Heart right ventricle (tissue), 16 donors: Measurements from ENCODE around the gene IRGQ. TPM values are rescaled to one million over a fixed set of nuclear protein-coding genes. Genes with fewer than 3 reads are reported as not detected.

Experiments used
- ATAC-seq, 8 donors: fragments of 200-7000 bp; cut with Tn5 transposase; one replicate each; pipeline ENCODE4 v1.9.1; 2020; ENCODE audit warnings: mild to moderate bottlenecking in 8 of 8, moderate library complexity in 8 of 8, moderate number of reproducible peaks in 1 of 8
- DNase-seq, 2 donors: peaks; one replicate each; pipeline ENCODE4 v3.0.0-alpha.2; 2020
- H3K27ac ChIP-seq, 10 donors: fragments of 200-600 bp; sonication (generic) in 2 of 10; one replicate each; pipeline versions ENCODE4 v1.5.0 to v1.8.0; 2020 to 2022; ENCODE audit warnings: mild to moderate bottlenecking in 3 of 10
- H3K27me3 ChIP-seq, 7 donors: fragments of 200-600 bp; one replicate each; pipeline ENCODE4 v1.8.0; 2021 to 2022; ENCODE audit warnings: mild to moderate bottlenecking in 2 of 7
- H3K36me3 ChIP-seq, 9 donors: fragments of 200-600 bp; sonication (generic) in 1 of 9; one replicate each; pipeline versions ENCODE4 v1.5.0 to v1.8.0; 2020 to 2022; ENCODE audit warnings: mild to moderate bottlenecking in 2 of 9
- H3K4me1 ChIP-seq, 9 donors: fragments of 200-600 bp; sonication (generic) in 1 of 9; one replicate each; pipeline versions ENCODE4 v1.5.0 to v1.8.0; 2020 to 2022; ENCODE audit warnings: mild to moderate bottlenecking in 4 of 9
- H3K4me3 ChIP-seq, 10 donors: fragments of 200-600 bp; sonication (generic) in 2 of 10; one replicate each; pipeline versions ENCODE4 v1.5.0 to v1.8.0; 2020 to 2022; ENCODE audit warnings: mild to moderate bottlenecking in 7 of 10, moderate library complexity in 2 of 10
- H3K9me3 ChIP-seq, 11 donors: fragments of 200-600 bp in 10 of 11; sonication (generic) in 2 of 11; one replicate each; pipeline versions ENCODE4 v1.5.0 to v1.8.0; 2013 to 2022; ENCODE audit warnings: mild to moderate bottlenecking in 2 of 11, control low read depth in 1 of 11, moderate library complexity in 1 of 11
- CTCF ChIP-seq, 9 donors: fragments of 200-600 bp; sonication (generic) in 2 of 9; IDR thresholded peaks; one replicate each; pipeline versions ENCODE4 v1.5.0 to v1.8.0; 2021 to 2022; ENCODE audit warnings: antibody characterized with exemption in 9 of 9, mild to moderate bottlenecking in 5 of 9, moderate library complexity in 1 of 9
- WGBS, 2 donors: extraction: QIAGEN DNeasy Blood & Tissue Kit; methylation state at CpG; one replicate each; pipeline ENCODE4 v1.1.7; 2013; ENCODE audit warnings: inconsistent platforms in 1 of 2; 5-methylcytosine and 5-hydroxymethylcytosine counted together
- intact Hi-C, 10 donors: fragments of 100-400 bp; cut with DNase I; formaldehyde crosslinking; loops; one replicate each; pipeline versions ENCODE4 v1.11.1 to v1.14.2; 2022
- polyA plus RNA-seq, 2 donors: library from polyadenylated mRNA; stranded (reverse); fragments of 200-250 nt; gene quantifications; one replicate each; pipeline ENCODE4 v1.2.3, GENCODE V29; 2013
- total RNA-seq, 10 donors: library from RNA; stranded (reverse); fragmentation: NEBNext Ultra II Directional in 3 of 10; extraction: Animal tissue kit (Norgen Biotek cat#: 25700) in 3 of 10; gene quantifications; one replicate each; pipeline versions ENCODE4 v1.2.1 to v1.2.4, GENCODE V29; 2021 to 2023
- donor health status: Arrhythmogenic right ventricular cardiomyopathy.
- donor health status: ischemic (EF 13 %, LVEDD 7.1; RV severe dilation, severe dysfunction).
- donor health status: healthy with polysubstance abuse.
- donor health status: DM: no; HTN: yes; CAD: no.
- donor health status: DM: no; HTN: no; CAD: no.
- donor health status: ischemic (EF 25% LVEDD 6.9; RV normal size, moderate dysfunction).
- donor health status: ischemic (EF 25% LVEDD 5.7; RV mildly dilated, moderate dysfunction).
- donor health status: healthy.
- donor health status: DM: yes; HTN: yes; CAD: no.
- donor health status: Ischemic cardiomyopathy.
- donor health status: ischemic (EF 35%, LVEDD 5.7; RV mildly dilated, moderate dysfunction).
- donor health status: nonischemic (EF 11% LVEDD 7.7; RV severe dilation, severe dysfunction).
- donor health status: DM: yes; HTN: yes; CAD: no.
- donor health status: PGD.
- donor health status: ischemic (EF 29% LVEDD 5.4; RV normal size, mild dysfunction).
- donor health status: nonischemic (EF 23%, LVEDD 6.1; RV moderate dilation, normal function).

IRGQ gene
- total and polyA plus RNA-seq, 12 donors: 5.6 to 34.2 (median 26.4) TPM

- ATAC-seq (no peak), DNase-seq (no peak)
- Histone ChIP-seq H3K9me3 (no peaks in the 10 kb centered on the region), H3K4me1 (peaks cover 16 to 53% (median 39%) of the 10 kb centered on the region in 9 donors), H3K4me3 (peak overlapping the region in 1 of 10 donors; percentile 74), H3K27ac (peak overlapping the region in 2 of 10 donors; percentile 99), H3K36me3 (peaks cover under 1 to 71% (median 13%) of the 10 kb centered on the region in 9 donors), H3K27me3 (no peaks in the 10 kb centered on the region)
- intact Hi-C loops: loop anchor here in 5 of 10 donors (2.0 to 10.0 kb wide), 4 partner anchors 21 to 66 kb away; partner anchors contain the start of genes ZNF575 (in 4 of the 5) and ZNF428 (in 2 of the 5)
- WGBS, 2 donors: 45 to 51% methylated on average over 5 of the region's 5 CpGs
- no peak for TF ChIP-seq CTCF (IDR thresholded peaks at IDR 0.05)
These were observed 1.9 kb upstream of the IRGQ start for GRCh38 chr19:43597876-43598275.

- DNase-seq (no peak), ATAC-seq (no peak)
- peak overlapping the region; percentile 51 to 77 (median 72) for H3K4me3 ChIP-seq
- no peaks in the 10 kb centered on the region for H3K27me3 ChIP-seq
- WGBS, 2 donors: 16 to 22% methylated on average over 7 of the region's 7 CpGs
- intact Hi-C loops: loop anchor here in 5 of 10 donors (1.0 to 10.0 kb wide), 5 partner anchors 22 to 65 kb away; partner anchors contain the start of genes PINLYP (in 4 of the 5), XRCC1 (in 4 of the 5), ZNF575 (in 4 of the 5) and ZNF428 (in 2 of the 5)
- H3K36me3 ChIP-seq: peaks cover 6 to 71% (median 23%) of the 10 kb centered on the region in 9 donors
- peak in 1 of 9 donors; percentile 6 for TF ChIP-seq CTCF (IDR thresholded peaks at IDR 0.05)
- peak overlapping the region in 9 of 10 donors; percentile 94 to 99 (median 97) for H3K27ac ChIP-seq
- no peaks in the 10 kb centered on the region for H3K9me3 ChIP-seq
- H3K4me1 ChIP-seq: peaks cover 16 to 53% (median 39%) of the 10 kb centered on the region in 9 donors
These were observed 1.0 kb upstream of the IRGQ start for GRCh38 chr19:43596842-43597461.

GRCh38 chr19:43595605-43595998 is 332 bp downstream of the IRGQ start:
- H3K4me3 ChIP-seq: peak overlapping the region; percentile 32 to 78 (median 72)
- ATAC-seq (peak; percentile 1 to 27 (median 20)), DNase-seq (no peak)
- no peaks in the 10 kb centered on the region for H3K27me3 ChIP-seq
- intact Hi-C loops: loop anchor here in 5 of 10 donors (5.0 to 10.0 kb wide), 3 partner anchors 58 to 63 kb away; partner anchors contain the start of gene ZNF575 (in 4 of the 5)
- peaks cover 6 to 66% (median 35%) of the 10 kb centered on the region in 9 donors for H3K36me3 ChIP-seq
- H3K27ac ChIP-seq: peak overlapping the region in 9 of 10 donors; percentile 57 to 99 (median 97)
- H3K9me3 ChIP-seq: no peaks in the 10 kb centered on the region
- peaks cover 16 to 45% (median 38%) of the 10 kb centered on the region in 9 donors for H3K4me1 ChIP-seq
- no peak for TF ChIP-seq CTCF (IDR thresholded peaks at IDR 0.05)
- WGBS, 2 donors: 1 to 2% methylated on average over 18 of the region's 18 CpGs

DNA sequence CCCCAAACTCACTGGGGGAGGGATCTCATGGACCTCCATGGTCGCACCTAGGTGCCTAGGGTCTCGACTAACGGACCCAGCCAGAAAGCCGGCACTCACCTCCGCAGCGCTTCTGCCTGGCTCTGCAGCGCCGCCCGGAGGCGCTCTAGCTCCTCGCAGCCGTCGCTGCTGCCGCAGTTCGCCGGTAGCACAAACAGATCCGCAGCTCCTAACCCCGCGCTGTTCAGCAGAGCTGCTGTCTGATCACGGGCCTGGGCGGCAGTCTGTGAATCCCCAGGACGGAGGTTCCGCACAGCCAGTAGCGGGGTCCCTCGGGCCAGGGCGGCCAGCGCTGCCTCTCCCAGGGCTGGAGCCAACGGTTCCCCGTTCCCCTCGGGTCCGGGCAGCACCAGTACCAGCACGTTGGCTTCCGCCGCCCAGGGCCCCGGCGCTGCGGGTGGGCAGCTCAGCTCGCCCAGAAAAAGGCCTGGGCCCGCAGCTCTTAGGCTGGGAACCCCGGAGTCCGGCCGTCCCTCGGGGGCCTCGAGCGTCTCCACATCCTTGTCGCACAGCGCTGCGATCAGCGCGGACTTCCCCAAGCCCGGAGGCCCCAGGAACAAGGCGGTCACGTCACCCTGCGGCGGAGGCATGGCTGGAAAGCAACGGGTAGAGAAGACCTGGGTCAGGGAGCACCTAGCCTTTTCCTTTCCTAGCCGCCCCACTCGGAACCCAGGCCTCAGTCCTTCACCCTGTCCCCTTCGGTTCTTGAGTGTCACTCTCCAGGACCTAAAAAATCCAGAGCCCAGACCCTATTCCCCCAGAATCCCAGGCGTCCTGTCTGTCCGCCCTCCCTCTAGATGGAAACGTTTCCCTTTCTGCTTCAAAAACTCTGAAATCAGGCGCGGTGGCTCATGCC is 977 bp downstream of the IRGQ start:
- Histone ChIP-seq H3K27ac (peak overlapping the region in 9 of 10 donors; percentile 57 to 99 (median 97)), H3K9me3 (no peaks in the 10 kb centered on the region), H3K36me3 (peaks cover 6 to 66% (median 38%) of the 10 kb centered on the region in 9 donors), H3K4me3 (peak overlapping the region; percentile 32 to 78 (median 72)), H3K4me1 (peaks cover 16 to 45% (median 38%) of the 10 kb centered on the region in 9 donors), H3K27me3 (no peaks in the 10 kb centered on the region)
- peak in 1 of 2 donors; percentile 44 for DNase-seq
- intact Hi-C loops: loop anchor here in 6 of 10 donors (5.0 to 10.0 kb wide), 3 partner anchors 58 to 63 kb away; partner anchors contain the start of gene ZNF575 (in 4 of the 6)
- TF ChIP-seq CTCF (IDR thresholded peaks at IDR 0.05): peak in 8 of 9 donors; percentile 29 to 78 (median 53)
- ATAC-seq: peak in 2 of 8 donors; percentile 7
- WGBS, 2 donors: 4% methylated on average over 64 of the region's 64 CpGs
